GM06990 (cell line): ENCODE results near the gene PHLPP1.
"Not testable (repeated sequence)": the region's sequence is repeated elsewhere in the genome, so short reads cannot be mapped to it uniquely, and the experiment has no call there.

ENCODE experiments used
- DNase-seq: peaks from one replicate; pipeline ENCODE4 v3.0.0-alpha.2; 2011; ENCODE audit not compliant: insufficient read length; ENCODE audit errors: extremely low read depth
- H3K27me3 ChIP-seq: replicated peaks from 2 replicates; pipeline ENCODE4 v1.6.0; 2011; ENCODE audit warnings: low read length; ENCODE audit not compliant: control insufficient read depth, insufficient read depth
- H3K36me3 ChIP-seq: 2 replicates; pipeline ENCODE4 v1.5.1; 2011; ENCODE audit warnings: low read length; ENCODE audit not compliant: control insufficient read depth, insufficient read depth
- H3K4me3 ChIP-seq: replicated peaks from 2 replicates; pipeline ENCODE4 v1.5.1; 2011; ENCODE audit warnings: low read depth, mild to moderate bottlenecking, control low read depth, low read length
- CTCF ChIP-seq: IDR thresholded peaks from 2 replicates; pipeline ENCODE4 v1.5.1; 2011; ENCODE audit warnings: low read length, control low read depth, mild to moderate bottlenecking, inconsistent platforms; ENCODE audit not compliant: insufficient read depth, poor library complexity, severe bottlenecking

PHLPP1 gene

GRCh38 chr18:62802523-62802922, 87.2 kb downstream of the PHLPP1 start:
- H3K36me3 ChIP-seq: no peaks in the 10 kb centered on the region
- H3K4me3 ChIP-seq: no peak overlapping the region
- peak; percentile 28 for TF ChIP-seq CTCF
- H3K27me3 ChIP-seq: no peaks in the 10 kb centered on the region
- DNase-seq: no peak

GRCh38 chr18:62807396-62807795, 92.1 kb downstream of the PHLPP1 start:
- no peak overlapping the region for H3K4me3 ChIP-seq
- H3K36me3 ChIP-seq: no peaks in the 10 kb centered on the region
- no peak for DNase-seq
- H3K27me3 ChIP-seq: no peaks in the 10 kb centered on the region
- TF ChIP-seq CTCF: no peak

- no peak for TF ChIP-seq CTCF
- Histone ChIP-seq H3K27me3 (no peaks in the 10 kb centered on the region), H3K36me3 (no peaks in the 10 kb centered on the region), H3K4me3 (no peak overlapping the region)
- DNase-seq: no peak
Observed at GRCh38 chr18:62808123-62808522, 92.8 kb downstream of the PHLPP1 start.

GRCh38 chr18:62809445-62809844, 94.1 kb downstream of the PHLPP1 start:
- not testable (repeated sequence) for H3K36me3 ChIP-seq, DNase-seq, H3K27me3 ChIP-seq, H3K4me3 ChIP-seq

- Histone ChIP-seq H3K36me3 (no peaks in the 10 kb centered on the region), H3K27me3 (no peaks in the 10 kb centered on the region), H3K4me3 (no peak overlapping the region)
- no peak for DNase-seq
- TF ChIP-seq CTCF: no peak
Observed at GRCh38 chr18:62809900-62810299, 94.6 kb downstream of the PHLPP1 start.

GRCh38 chr18:62810682-62811081, 95.3 kb downstream of the PHLPP1 start:
- Histone ChIP-seq H3K4me3 (no peak overlapping the region), H3K36me3 (no peaks in the 10 kb centered on the region), H3K27me3 (no peaks in the 10 kb centered on the region)
- no peak for DNase-seq
- TF ChIP-seq CTCF: no peak
